HG03103 (cell line): Measurements from ENCODE around the gene SIRPA.

Source experiments
- ATAC-seq: cut with Tn5 transposase; IDR thresholded peaks from one replicate; pipeline ENCODE4 v1.9.1; 2021; ENCODE audit warnings: low read depth; ENCODE audit not compliant: unreplicated experiment

The SIRPA gene

DNA sequence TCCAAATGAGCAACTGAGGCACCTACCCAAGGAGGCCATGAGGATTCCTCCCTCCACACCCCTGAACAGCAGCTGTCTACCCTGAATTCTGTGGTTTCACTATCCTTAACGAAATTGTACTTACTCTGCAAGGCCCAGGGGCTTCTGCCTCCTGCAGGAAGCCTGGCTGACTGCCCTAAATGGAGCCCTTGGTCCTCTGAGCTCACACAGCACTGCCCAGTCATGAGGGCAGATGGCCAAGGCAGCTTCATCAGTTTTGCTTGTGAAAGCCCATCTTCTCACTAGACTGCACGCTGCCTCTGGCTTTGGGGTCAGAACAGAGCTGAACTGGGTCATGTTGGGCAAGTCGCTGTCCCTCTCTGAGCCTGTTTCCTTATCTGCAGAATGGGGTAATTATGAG is 26.4 kb upstream of the SIRPA start:
- ATAC-seq, result no peak

DNA sequence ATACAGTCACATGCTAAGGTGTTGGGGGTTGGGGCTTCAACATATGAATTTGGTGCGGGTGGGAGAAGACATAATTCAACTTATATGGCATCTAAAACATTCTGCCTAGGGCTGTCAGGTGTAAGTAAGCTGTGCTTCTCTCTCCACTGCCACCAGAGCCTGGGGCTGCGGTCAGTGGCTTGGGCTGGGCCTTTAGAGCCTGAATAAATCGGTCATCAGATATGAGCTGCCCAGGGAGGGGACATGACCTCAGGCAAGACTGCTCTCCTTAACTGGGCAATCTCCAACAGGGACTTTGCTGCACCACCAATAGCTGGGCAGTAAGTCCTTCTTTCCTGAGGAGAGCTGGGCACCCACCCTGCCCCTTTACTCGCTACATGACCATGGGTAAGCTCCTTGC is 24.9 kb upstream of the SIRPA start:
- ATAC-seq, result no peak

GRCh38 chr20:1870792-1871550 is 24.2 kb upstream of the SIRPA start:
- ATAC-seq, result peak; percentile 59

DNA sequence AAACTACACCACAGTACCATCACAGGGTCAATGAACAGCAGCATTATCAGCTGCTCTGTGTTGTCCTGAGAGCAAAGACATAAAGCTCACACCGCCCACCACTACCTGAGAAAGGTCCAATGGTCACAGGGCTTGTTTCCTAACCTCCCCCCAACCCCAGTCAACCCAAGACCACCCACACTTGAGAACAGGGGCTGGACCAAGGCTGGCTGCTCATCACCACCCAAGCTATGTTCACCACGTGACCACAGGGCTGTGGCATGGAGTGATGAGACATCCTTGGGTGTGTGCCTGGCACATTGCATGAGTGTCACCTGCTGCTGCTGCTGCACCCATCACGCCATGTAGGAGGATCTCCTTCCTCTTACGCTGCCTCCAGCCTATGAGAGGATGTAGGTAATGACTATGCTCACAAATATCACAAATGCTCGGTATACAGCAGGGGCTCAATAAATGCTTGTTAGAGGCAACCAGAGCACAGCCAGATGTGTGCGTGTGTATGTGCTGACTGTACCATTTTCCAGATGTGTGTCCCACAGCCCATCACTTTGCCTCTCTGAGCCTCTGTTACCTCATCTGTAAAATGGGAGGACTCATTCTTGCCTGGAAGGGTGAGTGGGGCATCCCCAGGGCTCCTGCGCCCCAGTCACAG is 23.3 kb upstream of the SIRPA start:
- ATAC-seq, result no peak

DNA sequence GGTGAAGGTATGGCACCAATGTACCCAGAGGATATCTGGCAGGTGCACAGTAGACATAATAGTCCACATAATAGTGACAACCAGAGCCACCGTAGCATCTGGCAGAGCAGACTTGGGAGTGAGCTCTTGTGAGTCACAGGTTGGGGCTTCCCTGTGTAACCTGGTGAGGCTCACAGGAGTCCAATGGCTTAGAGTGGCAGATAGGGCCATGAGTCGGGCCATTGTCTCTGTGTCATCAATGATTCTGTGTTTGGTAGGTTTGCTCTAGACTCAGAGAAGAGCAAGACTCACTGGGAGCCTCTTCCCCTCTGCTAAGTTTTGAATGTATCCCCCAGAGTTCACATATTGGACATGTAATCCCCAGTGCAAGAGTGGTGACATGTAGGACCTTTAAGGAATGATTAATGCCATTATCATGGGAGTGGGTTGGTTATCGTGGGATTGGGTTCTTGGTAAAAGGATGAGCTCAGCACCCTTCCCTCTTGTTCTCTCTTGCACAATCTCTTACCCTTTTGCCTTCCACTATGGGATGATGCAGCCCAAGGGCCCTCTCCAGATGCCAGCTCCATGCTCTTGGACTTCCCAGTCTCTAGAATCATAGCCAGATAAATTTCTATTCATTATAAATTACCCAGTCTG is 22.6 kb upstream of the SIRPA start:
- ATAC-seq, result no peak

DNA sequence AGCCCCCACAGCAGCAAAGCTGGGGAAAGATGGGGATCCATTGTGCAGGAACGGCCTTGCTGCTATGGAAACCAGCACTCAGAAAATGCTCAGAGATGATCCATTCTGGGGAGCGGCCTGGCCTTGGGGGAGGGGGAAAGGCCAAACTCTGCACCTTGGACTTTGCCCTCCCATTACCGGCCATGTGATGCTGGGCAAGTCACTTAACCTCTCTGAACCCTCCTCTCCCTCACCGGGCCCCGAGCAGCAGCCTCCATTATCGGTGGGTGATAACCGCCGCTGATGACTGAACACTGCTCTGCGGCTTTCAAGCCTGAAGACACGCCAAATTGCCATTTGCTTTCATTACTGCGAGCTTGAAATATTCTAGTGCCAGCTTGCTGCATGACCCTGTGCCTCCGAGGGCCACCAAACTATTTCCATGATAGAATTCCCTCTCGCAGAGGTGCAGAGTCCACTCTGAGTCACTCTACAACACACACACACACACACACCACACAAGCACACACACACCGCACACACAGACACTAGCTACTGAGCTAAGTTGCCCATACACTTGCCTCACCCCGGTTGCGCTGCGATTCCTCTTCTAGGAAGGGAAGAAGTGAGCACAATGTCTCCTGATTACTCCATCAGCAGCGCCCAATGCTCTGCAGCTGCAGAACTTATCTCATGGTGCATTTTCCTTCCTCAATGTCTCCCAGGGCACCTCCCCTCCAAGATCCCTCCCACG is 20.6 kb upstream of the SIRPA start:
- no peak for ATAC-seq

GRCh38 chr20:1875183-1875554 is 20.0 kb upstream of the SIRPA start:
- ATAC-seq, result no peak

DNA sequence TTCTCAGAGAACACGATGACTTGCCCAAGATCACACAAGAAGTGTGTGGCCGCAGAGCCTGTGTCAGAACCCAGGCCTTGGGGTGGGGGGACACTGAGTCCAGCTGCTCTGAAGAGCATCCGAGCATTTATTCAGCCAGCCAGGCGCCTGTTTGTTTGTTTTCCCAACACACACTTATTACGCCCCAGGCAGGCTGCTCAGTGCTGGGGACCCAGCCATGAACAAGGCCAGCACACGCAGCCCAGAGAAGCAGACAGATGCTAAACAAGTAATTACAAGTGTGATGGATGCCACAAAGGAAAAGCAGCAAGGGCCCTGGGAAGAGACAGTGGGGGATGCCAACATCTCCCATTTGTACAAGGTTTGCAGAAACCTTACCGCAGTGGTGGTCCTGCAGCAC is 19.4 kb upstream of the SIRPA start:
- no peak for ATAC-seq

GRCh38 chr20:1876217-1876921 is 18.8 kb upstream of the SIRPA start:
- no peak for ATAC-seq

GRCh38 chr20:1876975-1877608 is 18.1 kb upstream of the SIRPA start:
- ATAC-seq, result no peak

DNA sequence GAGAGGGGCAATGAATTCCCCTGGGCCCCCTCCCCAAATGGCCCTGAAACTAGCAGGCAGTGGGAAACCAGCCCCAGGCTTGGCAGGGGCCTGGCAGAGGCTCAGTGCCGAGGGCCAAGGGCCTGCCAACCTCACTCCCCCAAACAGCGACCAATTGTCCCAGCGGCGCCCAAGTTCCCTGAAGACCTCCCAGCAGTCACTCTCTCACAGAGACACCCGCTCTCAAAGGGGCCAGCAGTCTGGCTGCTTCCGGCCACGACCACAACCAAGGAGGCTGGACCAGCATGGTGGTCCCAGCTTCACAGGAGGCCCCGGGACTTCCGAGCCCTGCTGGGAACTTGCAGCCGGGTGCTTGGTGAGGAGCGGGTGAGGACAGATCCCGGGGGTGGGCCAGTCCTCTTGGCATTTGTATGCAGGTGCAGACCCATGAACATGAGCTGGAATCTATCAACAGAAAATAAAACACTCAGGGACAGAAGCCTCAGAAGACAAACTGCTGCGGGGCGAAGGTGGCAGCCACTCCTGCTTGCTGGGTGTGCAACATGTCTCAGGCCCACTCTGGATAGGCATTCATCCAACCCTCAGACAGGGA is 17.5 kb upstream of the SIRPA start:
- no peak for ATAC-seq

DNA sequence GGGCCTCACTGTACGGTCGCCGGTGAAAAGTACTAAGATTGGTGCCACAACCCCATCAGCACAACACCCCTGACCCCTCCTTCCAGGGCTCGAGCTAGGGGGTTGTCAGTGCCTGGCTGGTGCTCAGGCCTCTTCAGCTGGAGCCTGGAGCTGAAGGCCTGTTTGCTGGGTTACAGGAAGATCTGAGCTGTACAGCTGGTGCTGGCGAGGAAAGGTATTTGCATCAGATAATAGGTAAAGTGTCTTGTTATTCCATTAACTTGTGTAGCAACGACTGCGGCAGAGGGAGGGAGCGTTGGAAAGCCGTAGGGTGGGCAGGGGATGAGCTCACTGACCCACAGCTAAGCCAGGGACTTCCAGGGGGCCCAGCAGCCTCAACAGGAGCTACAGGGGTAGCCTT is 15.8 kb upstream of the SIRPA start:
- ATAC-seq, result no peak

DNA sequence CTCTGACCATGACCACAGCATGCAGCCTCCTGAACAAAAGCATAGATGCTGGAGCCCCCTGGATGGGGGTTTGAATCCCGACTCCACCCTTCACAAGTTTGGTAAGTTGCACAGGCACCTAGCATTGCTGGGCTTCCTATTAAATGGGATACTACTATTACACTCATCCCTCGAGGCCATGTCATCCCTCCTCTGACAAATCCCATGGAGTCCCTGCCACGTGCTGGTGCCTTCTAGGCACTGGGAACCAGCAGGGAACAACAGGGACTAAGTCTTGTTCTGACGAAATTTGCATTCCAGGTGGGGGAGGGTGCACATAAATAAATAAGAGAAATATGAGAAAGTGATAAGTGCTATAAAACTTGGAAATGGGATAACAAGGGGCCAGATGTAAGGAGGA is 15.3 kb upstream of the SIRPA start:
- no peak for ATAC-seq

DNA sequence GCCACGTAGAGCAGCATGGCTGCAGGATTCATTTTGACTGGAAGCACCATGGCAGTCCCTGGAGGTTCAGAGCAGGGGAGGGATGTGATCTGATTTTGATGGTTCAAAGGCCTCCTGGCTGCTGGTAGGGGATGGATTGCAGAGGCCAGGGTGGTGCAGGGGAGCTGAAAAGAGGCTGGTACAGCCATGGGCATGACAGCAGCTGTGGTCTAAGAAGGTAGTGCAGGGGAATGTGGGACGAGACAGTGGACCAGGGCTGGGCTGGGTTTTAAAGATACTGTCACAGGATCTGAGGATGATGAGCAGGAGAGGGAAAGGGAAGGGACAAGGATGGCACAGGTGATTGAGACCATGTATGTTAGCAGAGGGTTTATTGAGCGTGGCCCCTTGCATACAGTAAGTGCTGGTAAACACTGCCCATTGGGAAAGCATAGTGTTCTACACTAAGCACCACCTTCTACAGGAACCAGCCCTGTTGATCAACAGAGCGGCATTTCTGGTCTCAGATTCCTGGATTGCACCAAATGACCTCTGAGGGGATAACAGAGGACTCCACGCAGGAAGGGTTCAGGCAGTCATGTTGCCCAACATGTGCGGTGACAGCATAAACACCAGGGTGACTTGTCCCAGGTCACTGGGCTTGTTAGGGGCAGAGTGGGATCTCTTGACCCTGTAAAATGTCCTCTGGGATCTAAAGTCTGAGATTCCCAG is 14.5 kb upstream of the SIRPA start:
- ATAC-seq, result no peak

DNA sequence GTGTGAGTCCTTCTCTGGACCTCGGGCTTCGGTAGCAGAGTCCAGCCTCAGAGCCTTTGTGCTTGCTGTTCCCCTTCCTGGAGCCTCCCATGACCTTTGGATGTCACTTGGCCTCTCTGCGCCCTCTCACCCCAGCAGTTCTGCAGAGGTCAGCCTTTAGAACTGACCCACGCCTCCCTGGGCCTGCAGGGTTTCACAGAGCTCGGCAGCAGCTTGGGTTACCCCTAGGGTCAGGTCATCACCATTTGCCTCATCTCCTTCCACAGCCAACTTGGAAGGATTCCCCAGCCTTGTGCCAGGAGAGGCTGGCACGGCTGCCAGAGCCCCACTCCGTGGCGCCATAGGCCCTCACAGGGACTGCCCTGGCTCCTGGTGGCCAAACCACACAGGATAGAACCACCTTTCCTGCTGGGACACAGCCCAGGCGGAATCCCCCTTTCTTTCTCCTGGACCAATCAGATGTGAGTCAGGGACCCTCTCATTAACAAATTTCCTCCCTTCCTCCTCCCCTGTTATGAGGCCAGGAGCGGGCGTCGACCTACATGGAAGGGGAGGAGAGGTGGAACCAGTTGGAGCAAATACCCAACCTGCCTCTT is 13.9 kb upstream of the SIRPA start:
- ATAC-seq, result no peak

DNA sequence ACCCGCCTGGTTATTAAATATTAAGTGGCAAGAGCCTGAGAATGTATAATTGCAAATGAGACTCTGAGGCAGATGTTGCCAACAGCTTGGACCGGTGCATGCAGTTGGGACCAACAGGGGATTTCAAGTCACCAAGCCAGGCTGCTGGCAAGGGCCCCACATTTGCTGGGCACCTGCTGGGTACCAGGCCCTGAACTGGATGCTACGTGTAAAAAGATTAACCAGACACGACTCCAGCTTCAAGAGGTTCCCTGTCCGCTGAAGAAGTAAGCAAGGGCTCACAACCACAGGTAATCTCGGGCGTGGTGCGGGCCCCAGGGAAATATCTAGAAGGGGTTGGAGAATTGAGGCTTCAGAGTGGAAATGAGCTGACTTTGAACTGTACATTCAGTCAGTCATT is 13.2 kb upstream of the SIRPA start:
- no peak for ATAC-seq

- no peak for ATAC-seq
These were observed 11.2 kb upstream of the SIRPA start for GRCh38 chr20:1883986-1884385.

DNA sequence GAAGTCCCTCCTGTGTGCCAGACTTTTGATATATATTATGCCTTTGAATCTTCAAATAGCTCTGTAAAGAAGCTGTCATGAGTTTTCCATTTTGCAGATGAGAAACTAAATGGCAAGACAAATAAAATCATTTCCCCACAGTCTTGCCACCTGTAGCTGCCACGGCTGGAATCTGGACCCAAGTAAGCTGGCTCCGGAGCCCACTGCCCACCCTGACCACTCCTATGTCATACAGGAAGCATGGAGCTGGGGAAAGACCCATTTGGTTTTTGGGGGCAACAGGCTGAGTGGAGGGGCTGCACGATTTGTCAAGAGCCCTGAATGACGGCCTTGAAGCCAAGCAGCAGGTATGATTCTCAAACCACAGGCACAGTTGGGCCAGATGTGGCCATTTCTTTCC is 10.0 kb upstream of the SIRPA start:
- ATAC-seq, result no peak
